SK-N-SH (cell line): ENCODE measurements around the gene CNRIP1. TPM values are rescaled to one million over a fixed set of nuclear protein-coding genes. Genes with fewer than 3 reads are reported as not detected.

ENCODE experiments used
- CTCF ChIA-PET: fragments of 300-600, 350-600 bp; formaldehyde crosslinking; extraction: SDS; loops from one replicate; lab custom pipeline; 2021; lab: Yijun Ruan, JAX
- POLR2A ChIA-PET: fragments of 350-600 bp; sonication (Branson Sonifier 250); formaldehyde crosslinking; extraction: SDS; loops from one replicate; lab custom pipeline; 2020; ENCODE audit warnings: antibody characterized with exemption, inconsistent platforms; lab: Yijun Ruan, JAX
- DNase-seq: peaks from one replicate; pipeline ENCODE4 v3.0.0; 2012
- H2AFZ ChIP-seq: fragments of 200-600 bp; sonication (generic); 2 replicates; pipeline ENCODE4 v1.8.1; 2016; ENCODE audit warnings: antibody characterized with exemption, mild to moderate bottlenecking, low read depth
- H3F3A ChIP-seq: fragments of 200-600 bp; sonication (generic); replicated peaks from 2 replicates; pipeline ENCODE3; 2016; ENCODE audit warnings: antibody characterized with exemption, mild to moderate bottlenecking; ENCODE audit not compliant: insufficient read depth
- H3K27ac ChIP-seq, 2 experiments: fragments of 200-500 bp in 1 of 2; fragments of 200-600 bp in 1 of 2; sonication (Bioruptor generic) in 1 of 2; sonication (generic), shearing (Covaris generic) in 1 of 2; 2 replicates each; pipeline versions ENCODE4 v1.5.1 to v1.6.1; 2014 to 2016; ENCODE audit warnings: low read depth in 2 of 2, inconsistent platforms in 1 of 2, low read length in 1 of 2, mild to moderate bottlenecking in 1 of 2, mixed read lengths in 1 of 2
- H3K27me3 ChIP-seq: fragments of 200-600 bp; sonication (generic), shearing (Covaris generic); 2 replicates; pipeline ENCODE4 v1.6.1; 2016; ENCODE audit warnings: mixed run types; ENCODE audit not compliant: insufficient read depth
- H3K36me3 ChIP-seq, 2 experiments: fragments of 200-500 bp in 1 of 2; fragments of 200-600 bp in 1 of 2; sonication (Bioruptor generic) in 1 of 2; sonication (generic) in 1 of 2; replicated peaks in 1 of 2; 2 replicates each; pipeline versions ENCODE3 to v1.5.1; 2014 to 2016; ENCODE audit warnings: low read length in 1 of 2, mild to moderate bottlenecking in 1 of 2; ENCODE audit not compliant: insufficient read depth in 2 of 2, control insufficient read depth in 1 of 2
- H3K4me1 ChIP-seq, 2 experiments: fragments of 200-500 bp in 1 of 2; fragments of 200-600 bp in 1 of 2; sonication (Bioruptor generic) in 1 of 2; sonication (generic), shearing (Covaris generic) in 1 of 2; 2 replicates each; pipeline versions ENCODE4 v1.5.1 to v1.6.1; 2014 to 2016; ENCODE audit warnings: low read depth in 1 of 2, low read length in 1 of 2, mixed run types in 1 of 2; ENCODE audit not compliant: insufficient read depth in 2 of 2, control insufficient read depth in 1 of 2
- H3K4me2 ChIP-seq: fragments of 200-600 bp; sonication (generic), shearing (Covaris generic); 2 replicates; pipeline ENCODE4 v1.6.1; 2017; ENCODE audit warnings: mixed run types
- H3K4me3 ChIP-seq, 2 experiments: fragments of 200-500 bp in 1 of 2; fragments of 200-600 bp in 1 of 2; sonication (Bioruptor generic) in 1 of 2; sonication (generic), shearing (Covaris generic) in 1 of 2; 2 replicates each; pipeline versions ENCODE4 v1.5.1 to v1.8.1; 2014 to 2016; ENCODE audit warnings: low read depth in 2 of 2, inconsistent platforms in 1 of 2, low read length in 1 of 2, mild to moderate bottlenecking in 1 of 2, mixed read lengths in 1 of 2, moderate library complexity in 1 of 2
- H3K79me2 ChIP-seq: fragments of 200-600 bp; sonication (generic); 2 replicates; pipeline ENCODE4 v1.8.1; 2017; ENCODE audit warnings: mild to moderate bottlenecking; ENCODE audit not compliant: insufficient read depth
- H3K9ac ChIP-seq: fragments of 200-600 bp; sonication (generic); 2 replicates; pipeline ENCODE4 v1.6.1; 2017; ENCODE audit warnings: mixed run types
- H3K9me2 ChIP-seq: fragments of 200-600 bp; sonication (generic); 2 replicates; pipeline ENCODE4 v1.6.1; 2017; ENCODE audit warnings: mixed run types
- H3K9me3 ChIP-seq: fragments of 200-600 bp; sonication (generic); 2 replicates; pipeline ENCODE4 v1.6.1; 2017; ENCODE audit warnings: mixed run types, mild to moderate bottlenecking, moderate library complexity
- H4K20me1 ChIP-seq: fragments of 200-600 bp; sonication (generic); 2 replicates; pipeline ENCODE4 v1.6.1; 2017; ENCODE audit warnings: mild to moderate bottlenecking, mixed run types; ENCODE audit not compliant: insufficient read depth
- CHD2 ChIP-seq: fragments of 150-350 bp; IDR thresholded peaks from 2 replicates; pipeline ENCODE4 v1.6.1; 2018; ENCODE audit warnings: low read length; ENCODE audit not compliant: partially characterized antibody
- CTCF ChIP-seq: fragments of 200-600 bp; sonication (generic); IDR thresholded peaks from 2 replicates; pipeline ENCODE4 v1.6.1; 2017; ENCODE audit warnings: antibody characterized with exemption, mild to moderate bottlenecking, moderate library complexity
- ELF1 ChIP-seq: IDR thresholded peaks from 2 replicates; pipeline ENCODE4 v1.4.0; 2012
- GABPA ChIP-seq: IDR thresholded peaks from 2 replicates; pipeline ENCODE4 v1.4.0; 2012; ENCODE audit warnings: low read depth, mild to moderate bottlenecking
- GATA2 ChIP-seq: sonication (generic); formaldehyde crosslinking; IDR thresholded peaks from 2 replicates; pipeline ENCODE4 v1.5.0; 2020; ENCODE audit warnings: mild to moderate bottlenecking, missing genetic modification reagents
- IRF3 ChIP-seq: fragments of 150-350 bp; IDR thresholded peaks from 2 replicates; pipeline ENCODE4 v1.6.1; 2016; ENCODE audit warnings: mild to moderate bottlenecking, low read depth, low read length
- JUND ChIP-seq: IDR thresholded peaks from 2 replicates; pipeline ENCODE4 v1.4.0; 2012
- MAX ChIP-seq: IDR thresholded peaks from 2 replicates; pipeline ENCODE4 v1.4.0; 2012; ENCODE audit warnings: low read depth
- MXI1 ChIP-seq: IDR thresholded peaks from 2 replicates; pipeline ENCODE4 v1.6.1; 2012; ENCODE audit warnings: mild to moderate bottlenecking, low read depth, low read length, improper control_type of control experiment
- NRF1 ChIP-seq: IDR thresholded peaks from 2 replicates; pipeline ENCODE4 v1.6.1; 2012; ENCODE audit warnings: low read depth, mild to moderate bottlenecking, low read length
- PBX3 ChIP-seq: IDR thresholded peaks from 2 replicates; pipeline ENCODE4; 2012
- POLR2AphosphoS5 ChIP-seq: IDR thresholded peaks from 2 replicates; pipeline ENCODE4 v1.6.1; 2012; ENCODE audit warnings: low read depth, low read length
- RAD21 ChIP-seq: IDR thresholded peaks from 2 replicates; pipeline ENCODE4 v1.6.1; 2012; ENCODE audit warnings: mild to moderate bottlenecking, low read length
- RCOR1 ChIP-seq: fragments of 150-350 bp; IDR thresholded peaks from 2 replicates; pipeline ENCODE4 v1.6.1; 2017; ENCODE audit warnings: antibody characterized with exemption, low read length
- REST ChIP-seq: IDR thresholded peaks from 2 replicates; pipeline ENCODE4 v1.6.1; 2012; ENCODE audit warnings: mild to moderate bottlenecking, low read depth, low read length, moderate library complexity
- RFX5 ChIP-seq: IDR thresholded peaks from 2 replicates; pipeline ENCODE4 v1.6.1; 2012; ENCODE audit warnings: mild to moderate bottlenecking, improper control_type of control experiment, low read length
- SIN3A ChIP-seq: IDR thresholded peaks from 2 replicates; pipeline ENCODE4 v1.6.1; 2012; ENCODE audit warnings: low read depth, mild to moderate bottlenecking, low read length, moderate library complexity, borderline replicate concordance
- TAF1 ChIP-seq: IDR thresholded peaks from 2 replicates; pipeline ENCODE4 v1.6.1; 2012; ENCODE audit warnings: low read depth, mild to moderate bottlenecking, low read length, moderate library complexity, borderline replicate concordance
- TCF12 ChIP-seq: IDR thresholded peaks from 2 replicates; pipeline ENCODE4 v1.4.0; 2012
- TEAD4 ChIP-seq: IDR thresholded peaks from 2 replicates; pipeline ENCODE4 v1.4.0; 2012; ENCODE audit warnings: mild to moderate bottlenecking, borderline replicate concordance; ENCODE audit not compliant: insufficient read depth
- YY1 ChIP-seq: IDR thresholded peaks from 2 replicates; pipeline ENCODE4 v1.4.0; 2012; ENCODE audit warnings: low read depth, mild to moderate bottlenecking
- ZBTB33 ChIP-seq: IDR thresholded peaks from 2 replicates; pipeline ENCODE4 v1.4.0; 2012; ENCODE audit warnings: low read depth, borderline replicate concordance
- WGBS: methylation state at CpG from one replicate; pipeline ENCODE4 v1.1.6; 2017; ENCODE audit warnings: low lambda C conversion rate; 5-methylcytosine and 5-hydroxymethylcytosine counted together
- polyA plus RNA-seq, 3 experiments: library from polyadenylated mRNA; depleted of rRNA; stranded (reverse); fragments of >200 nt; gene quantifications; 2 replicates each; pipeline ENCODE4 v1.2.3, GENCODE V29; 2012

Gene CNRIP1
- polyA plus RNA-seq, 1 of the 3 experiments (the other 2 are of a cell fraction), result 55.5 TPM

GRCh38 chr2:68252400-68253218, 67.1 kb downstream of the CNRIP1 start, which contains the start of gene PPP3R1:
Gene PPP3R1 (minus strand): TSS chr2:68252532. CDS start chr2:68252127, 405 bp downstream.
- WGBS, result 1% methylated on average over 61 of the region's 79 CpGs
- Histone ChIP-seq H4K20me1 (peaks cover 34% of the 10 kb centered on the region), H3F3A (peaks cover 30% of the 10 kb centered on the region), H3K9ac (peak within 1 kb of the TSS; percentile 91), H3K27ac (peak within 1 kb of the TSS; percentile 92 to 96), H3K9me3 (no peaks in the 10 kb centered on the region), H3K4me2 (peak within 1 kb of the TSS; percentile 73), H3K4me1 (peaks cover 18 to 37% of the 10 kb centered on the region in 2 experiments), H3K36me3 (peaks cover 4 to 8% of the 10 kb centered on the region in 2 experiments), H3K4me3 (peak within 1 kb of the TSS; percentile 95 to 99), H3K79me2 (peaks cover 65% of the 10 kb centered on the region), H3K27me3 (no peaks in the 10 kb centered on the region), H2AFZ (peak within 1 kb of the TSS; percentile 80), H3K9me2 (no peaks in the 10 kb centered on the region)
- ChIA-PET POLR2A (interaction anchor here (0.6 to 0.8 kb wide), 2 partner anchors 67 to 84 kb away, joined by 3 to 8 read pairs; partner anchors contain the start of gene CNRIP1), CTCF (interaction anchor here (0.6 to 2.4 kb wide), 7 partner anchors 8 to 130 kb away, joined by 3 to 12 read pairs (median 4); no protein-coding TSS in a partner anchor)
- peak; percentile 95 for DNase-seq
- TF ChIP-seq TEAD4, result peak; percentile 52; the same call in 1 of the 2 replicates
- peak; percentile 71 for TF ChIP-seq POLR2AphosphoS5
- peak; percentile 76 for TF ChIP-seq GABPA
- no peak for TF ChIP-seq RFX5
- TF ChIP-seq ELF1, result peak; percentile 86
- TF ChIP-seq CTCF, result no peak
- peak; percentile 15; the same call in 1 of the 2 replicates for TF ChIP-seq TCF12
- peak; percentile 7 for TF ChIP-seq CHD2
- TF ChIP-seq MAX, result peak; percentile 92
- TF ChIP-seq TAF1, result peak; percentile 58
- peak; percentile 75; the same call in 1 of the 2 replicates for TF ChIP-seq SIN3A
- TF ChIP-seq RCOR1, result no peak
- TF ChIP-seq JUND, result no peak
- 0 out of 2 replicates have a peak, but pooled peaks have one; percentile 23 for TF ChIP-seq PBX3
- TF ChIP-seq GATA2 (CRISPR knock-in tag), result no peak
- TF ChIP-seq ZBTB33, result no peak
- TF ChIP-seq MXI1, result peak; percentile 41; the same call in 1 of the 2 replicates
- TF ChIP-seq NRF1, result 0 out of 2 replicates have a peak, but pooled peaks have one; percentile 36
- TF ChIP-seq REST, result 0 out of 2 replicates have a peak, but pooled peaks have one; percentile 20
- TF ChIP-seq RAD21, result no peak
- 0 out of 2 replicates have a peak, but pooled peaks have one; percentile 47 for TF ChIP-seq YY1
- TF ChIP-seq IRF3, result no peak
